DND-41 (cell line): ENCODE data around the gene PRKCD.

Experiments used
- CTCF ChIP-seq: IDR thresholded peaks from 2 replicates; pipeline ENCODE4 v1.5.1; 2012; ENCODE audit warnings: borderline replicate concordance, low read length, moderate library complexity, mild to moderate bottlenecking; ENCODE audit not compliant: poor library complexity, severe bottlenecking; ENCODE audit errors: extremely low read depth
- EZH2 ChIP-seq: IDR thresholded peaks from 3 replicates; pipeline ENCODE4 v1.6.1; 2012; ENCODE audit warnings: borderline replicate concordance, low read depth, mild to moderate bottlenecking, moderate library complexity, low read length, inconsistent platforms; ENCODE audit not compliant: severe bottlenecking

GRCh38 chr3:53221827-53222182 is 60.8 kb downstream of the PRKCD start:
- TF ChIP-seq CTCF = no peak
- no peak for TF ChIP-seq EZH2
